Duodenal mucosa (tissue), 2 donors: ENCODE measurements around the gene MAP3K2.
"Not testable (repeated sequence)": the region's sequence is repeated elsewhere in the genome, so short reads cannot be mapped to it uniquely, and the experiment has no call there.

Experiments used
- H3K27ac ChIP-seq: one replicate; pipeline ENCODE4 v1.7.0; 2013; ENCODE audit warnings: low read depth, low read length
- H3K27me3 ChIP-seq, 2 donors: one replicate each; pipeline ENCODE4 v1.7.0; 2013; ENCODE audit warnings: low read length in 2 of 2, control low read depth in 1 of 2; ENCODE audit not compliant: insufficient read depth in 2 of 2, control insufficient read depth in 1 of 2
- H3K36me3 ChIP-seq, 2 donors: one replicate each; pipeline ENCODE4 v1.7.0; 2013; ENCODE audit warnings: low read length in 2 of 2, control low read depth in 1 of 2; ENCODE audit not compliant: insufficient read depth in 2 of 2, control insufficient read depth in 1 of 2
- H3K4me1 ChIP-seq, 2 donors: one replicate each; pipeline ENCODE4 v1.7.0; 2013; ENCODE audit warnings: low read length in 2 of 2, control low read depth in 1 of 2; ENCODE audit not compliant: insufficient read depth in 2 of 2, control insufficient read depth in 1 of 2
- H3K4me3 ChIP-seq, 2 donors: one replicate each; pipeline ENCODE4 v1.7.0; 2013; ENCODE audit warnings: low read length in 2 of 2, low read depth in 1 of 2
- H3K9ac ChIP-seq, 2 donors: one replicate each; pipeline ENCODE4 v1.7.0; 2013; ENCODE audit warnings: low read length in 2 of 2, low read depth in 1 of 2
- H3K9me3 ChIP-seq, 2 donors: one replicate each; pipeline ENCODE4 v1.7.0; 2013; ENCODE audit warnings: low read length in 2 of 2, control low read depth in 1 of 2; ENCODE audit not compliant: control insufficient read depth in 1 of 2

Gene MAP3K2

GRCh38 chr2:127413782-127414637, 26.2 kb upstream of the MAP3K2 start:
- H3K4me1 ChIP-seq: peaks cover 21 to 24% of the 10 kb centered on the region in 2 donors
- H3K4me3 ChIP-seq: no peak overlapping the region
- H3K9me3 ChIP-seq: no peaks in the 10 kb centered on the region
- no peaks in the 10 kb centered on the region for H3K36me3 ChIP-seq
- H3K27me3 ChIP-seq: no peaks in the 10 kb centered on the region
- H3K9ac ChIP-seq: no peak overlapping the region
- no peak overlapping the region for H3K27ac ChIP-seq

GRCh38 chr2:127413200-127413599, 25.4 kb upstream of the MAP3K2 start:
- Histone ChIP-seq H3K9me3 (no peaks in the 10 kb centered on the region), H3K9ac (no peak overlapping the region), H3K4me1 (peaks cover 24 to 27% of the 10 kb centered on the region in 2 donors), H3K36me3 (no peaks in the 10 kb centered on the region), H3K4me3 (no peak overlapping the region), H3K27ac (no peak overlapping the region), H3K27me3 (no peaks in the 10 kb centered on the region)

- no peak overlapping the region for H3K9ac ChIP-seq
- peaks cover 28 to 31% of the 10 kb centered on the region in 2 donors for H3K4me1 ChIP-seq
- H3K4me3 ChIP-seq: no peak overlapping the region
- no peaks in the 10 kb centered on the region for H3K9me3 ChIP-seq
- H3K27me3 ChIP-seq: no peaks in the 10 kb centered on the region
- no peaks in the 10 kb centered on the region for H3K36me3 ChIP-seq
- no peak overlapping the region for H3K27ac ChIP-seq
Measured at GRCh38 chr2:127411653-127412369, 24.0 kb upstream of the MAP3K2 start.

GRCh38 chr2:127410871-127411652, 23.3 kb upstream of the MAP3K2 start:
- Histone ChIP-seq H3K9ac (no peak overlapping the region), H3K27me3 (no peaks in the 10 kb centered on the region), H3K4me1 (peaks cover 23 to 25% of the 10 kb centered on the region in 2 donors), H3K36me3 (no peaks in the 10 kb centered on the region), H3K9me3 (no peaks in the 10 kb centered on the region), H3K27ac (no peak overlapping the region), H3K4me3 (no peak overlapping the region)

- not testable (repeated sequence) for H3K27ac ChIP-seq, H3K4me3 ChIP-seq, H3K27me3 ChIP-seq, H3K9me3 ChIP-seq, H3K36me3 ChIP-seq, H3K9ac ChIP-seq
- peaks cover 26 to 31% of the 10 kb centered on the region in 2 donors for H3K4me1 ChIP-seq
Measured at GRCh38 chr2:127409716-127410115, 21.9 kb upstream of the MAP3K2 start.

GRCh38 chr2:127408807-127409099, 21.0 kb upstream of the MAP3K2 start:
- H3K9ac ChIP-seq: no peak overlapping the region
- H3K9me3 ChIP-seq: no peaks in the 10 kb centered on the region
- no peaks in the 10 kb centered on the region for H3K27me3 ChIP-seq
- H3K36me3 ChIP-seq: no peaks in the 10 kb centered on the region
- peak overlapping the region in 1 of 2 donors; percentile 67 for H3K4me3 ChIP-seq
- peak overlapping the region; percentile 75 for H3K27ac ChIP-seq
- peaks cover 30 to 34% of the 10 kb centered on the region in 2 donors for H3K4me1 ChIP-seq

GRCh38 chr2:127408004-127408806, 20.4 kb upstream of the MAP3K2 start:
- H3K27me3 ChIP-seq: no peaks in the 10 kb centered on the region
- H3K9ac ChIP-seq: peak overlapping the region; percentile 67 to 75
- peaks cover 30 to 34% of the 10 kb centered on the region in 2 donors for H3K4me1 ChIP-seq
- peak overlapping the region; percentile 75 for H3K27ac ChIP-seq
- H3K36me3 ChIP-seq: no peaks in the 10 kb centered on the region
- peak overlapping the region; percentile 53 to 67 for H3K4me3 ChIP-seq
- no peaks in the 10 kb centered on the region for H3K9me3 ChIP-seq

GRCh38 chr2:127407661-127408003, 19.9 kb upstream of the MAP3K2 start:
- Histone ChIP-seq H3K4me1 (peaks cover 36 to 39% of the 10 kb centered on the region in 2 donors), H3K9me3 (no peaks in the 10 kb centered on the region), H3K27ac (peak overlapping the region; percentile 41), H3K9ac (no peak overlapping the region), H3K27me3 (no peaks in the 10 kb centered on the region), H3K36me3 (no peaks in the 10 kb centered on the region), H3K4me3 (peak overlapping the region; percentile 26 to 41)

GRCh38 chr2:127407091-127407490, 19.3 kb upstream of the MAP3K2 start:
- H3K9me3 ChIP-seq: no peaks in the 10 kb centered on the region
- H3K27me3 ChIP-seq: no peaks in the 10 kb centered on the region
- H3K36me3 ChIP-seq: no peaks in the 10 kb centered on the region
- H3K27ac ChIP-seq: peak overlapping the region; percentile 41
- H3K4me3 ChIP-seq: no peak overlapping the region
- H3K9ac ChIP-seq: no peak overlapping the region
- peaks cover 41 to 44% of the 10 kb centered on the region in 2 donors for H3K4me1 ChIP-seq
